Activated CD8-positive, alpha-beta memory T cell treated with anti-CD3 and anti-CD28 coated beads for 1 hour (primary cell): Measurements from ENCODE around the gene ABLIM2.

ENCODE experiments used
- DNase-seq, 2 donors: peaks; one replicate each; pipeline ENCODE4 v3.0.0-alpha.2; 2020; ENCODE audit warnings: low read depth in 1 of 2; ENCODE audit errors: extremely low read depth in 1 of 2

The ABLIM2 gene

GRCh38 chr4:7971881-7972500 is 186.6 kb downstream of the ABLIM2 start:
- DNase-seq = no peak

GRCh38 chr4:7971159-7971631 is 187.4 kb downstream of the ABLIM2 start:
- DNase-seq = no peak

- DNase-seq = no peak
Measured at GRCh38 chr4:7970361-7970946, 188.2 kb downstream of the ABLIM2 start.

GRCh38 chr4:7968262-7968896 is 190.2 kb downstream of the ABLIM2 start:
- DNase-seq = no peak

GRCh38 chr4:7967501-7968261 is 190.9 kb downstream of the ABLIM2 start:
- no peak for DNase-seq

GRCh38 chr4:7967063-7967440 is 191.6 kb downstream of the ABLIM2 start:
- no peak for DNase-seq

- no peak for DNase-seq
Measured at GRCh38 chr4:7966281-7967062, 192.1 kb downstream of the ABLIM2 start.

- no peak for DNase-seq
Measured at GRCh38 chr4:7964890-7965662, 193.5 kb downstream of the ABLIM2 start.

- no peak for DNase-seq
Measured at GRCh38 chr4:7964459-7964858, 194.2 kb downstream of the ABLIM2 start.

GRCh38 chr4:7963691-7964090 is 194.9 kb downstream of the ABLIM2 start:
- DNase-seq = no peak

- DNase-seq = no peak
Measured at GRCh38 chr4:7962609-7963508, 195.8 kb downstream of the ABLIM2 start.

GRCh38 chr4:7960790-7961655 is 197.6 kb downstream of the ABLIM2 start:
- no peak for DNase-seq

GRCh38 chr4:7960017-7960789 is 198.4 kb downstream of the ABLIM2 start:
- no peak for DNase-seq

GRCh38 chr4:7959078-7959477 is 199.5 kb downstream of the ABLIM2 start:
- no peak for DNase-seq

GRCh38 chr4:7956934-7957656 is 201.5 kb downstream of the ABLIM2 start:
- no peak for DNase-seq

- DNase-seq = no peak
Measured at GRCh38 chr4:7956270-7956808, 202.3 kb downstream of the ABLIM2 start.
